ENCODE measurements around the gene PDK2. TPM values are rescaled to one million over a fixed set of nuclear protein-coding genes. Genes with fewer than 3 reads are reported as not detected.
"Not testable (repeated sequence)": the region's sequence is repeated elsewhere in the genome, so short reads cannot be mapped to it uniquely, and the experiment has no call there.

The PDK2 gene
- total RNA-seq, 4 donors from 2014 or later = 37.9 to 77.7 (median 49.8) TPM

DNA sequence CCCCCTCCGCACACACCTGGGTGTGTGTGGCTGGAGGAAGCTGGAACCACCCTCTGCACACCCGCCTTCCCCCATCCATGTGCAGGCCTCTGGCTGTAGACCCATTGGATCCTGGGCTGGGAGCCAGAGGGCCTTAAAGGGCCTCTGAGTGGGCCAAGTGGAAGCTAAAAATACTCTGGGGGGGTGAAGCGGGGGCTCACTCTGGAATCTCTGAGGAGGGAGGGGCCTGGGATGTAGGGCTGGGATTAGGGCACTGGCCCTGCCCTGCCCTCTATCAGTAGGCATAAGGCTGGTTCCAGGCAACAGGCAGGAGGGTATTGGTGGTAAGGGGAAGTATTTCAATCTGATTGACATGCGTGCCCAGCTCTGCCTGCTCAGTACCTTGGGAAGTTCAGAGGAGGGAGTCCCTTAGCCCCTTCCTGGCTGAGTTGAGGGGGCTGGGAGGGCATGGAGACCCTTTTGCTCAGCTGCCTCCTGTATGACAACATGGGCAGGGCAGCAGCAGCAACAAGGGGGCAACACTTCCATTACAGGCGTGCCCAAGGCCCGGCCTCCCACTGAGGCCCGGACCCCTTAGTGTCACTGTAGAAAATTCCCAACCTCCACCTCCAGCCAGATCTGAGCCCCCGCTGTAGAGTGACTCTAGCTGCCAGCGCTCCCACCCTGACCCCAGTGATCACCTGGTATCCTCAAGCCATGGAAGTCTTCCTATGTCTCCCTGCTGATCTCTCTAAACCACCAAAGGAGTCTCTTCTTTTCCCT is 34.0 kb upstream of the PDK2 start:
- peaks cover 0 to 96% (median 69%) of the 10 kb centered on the region in 4 donors for H3K4me1 ChIP-seq
- DNase-seq (ENCODE audit: low spot score in 2 of 2) = no peak
- TF ChIP-seq POLR2A (IDR thresholded peaks at IDR 0.05) = no peak
- peak in 1 of 2 donors; percentile 62 for TF ChIP-seq EP300 (IDR thresholded peaks at IDR 0.05)
- H3K36me3 ChIP-seq = no peaks in the 10 kb centered on the region
- WGBS, 2 donors = 67 to 75% methylated on average over 8 to 9 of the region's 9 CpGs
- H3K9me3 ChIP-seq = no peaks in the 10 kb centered on the region
- peak overlapping the region; percentile 40 to 95 (median 66) for H3K27ac ChIP-seq
- no peak overlapping the region for H3K4me3 ChIP-seq
- H3K27me3 ChIP-seq = no peaks in the 10 kb centered on the region

DNA sequence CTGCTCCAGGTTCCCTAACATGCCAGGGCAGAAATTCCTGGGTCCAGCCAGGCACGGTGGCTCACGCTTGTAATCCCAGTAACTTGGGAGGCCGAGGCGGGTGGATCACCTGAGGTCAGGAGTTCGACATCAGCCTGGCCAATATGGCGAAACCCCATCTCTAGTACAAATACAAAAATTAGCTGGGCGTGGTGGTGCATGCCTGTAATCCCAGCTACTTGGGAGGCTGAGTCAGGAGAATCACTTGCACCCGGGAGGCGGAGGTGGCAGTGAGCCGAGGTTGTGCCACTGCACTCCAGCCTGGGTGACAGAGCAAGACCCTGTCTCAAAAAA is 33.5 kb upstream of the PDK2 start:
- Histone ChIP-seq H3K4me1 (peaks cover 0 to 91% (median 69%) of the 10 kb centered on the region in 4 donors), H3K27ac (peak overlapping the region; percentile 40 to 95 (median 66))
- 83 to 89% methylated on average over 10 of the region's 10 CpGs for WGBS, 2 donors
- DNase-seq (ENCODE audit: low spot score in 2 of 2); H3K36me3 ChIP-seq; H3K27me3 ChIP-seq; H3K4me3 ChIP-seq; H3K9me3 ChIP-seq: not testable (repeated sequence)

DNA sequence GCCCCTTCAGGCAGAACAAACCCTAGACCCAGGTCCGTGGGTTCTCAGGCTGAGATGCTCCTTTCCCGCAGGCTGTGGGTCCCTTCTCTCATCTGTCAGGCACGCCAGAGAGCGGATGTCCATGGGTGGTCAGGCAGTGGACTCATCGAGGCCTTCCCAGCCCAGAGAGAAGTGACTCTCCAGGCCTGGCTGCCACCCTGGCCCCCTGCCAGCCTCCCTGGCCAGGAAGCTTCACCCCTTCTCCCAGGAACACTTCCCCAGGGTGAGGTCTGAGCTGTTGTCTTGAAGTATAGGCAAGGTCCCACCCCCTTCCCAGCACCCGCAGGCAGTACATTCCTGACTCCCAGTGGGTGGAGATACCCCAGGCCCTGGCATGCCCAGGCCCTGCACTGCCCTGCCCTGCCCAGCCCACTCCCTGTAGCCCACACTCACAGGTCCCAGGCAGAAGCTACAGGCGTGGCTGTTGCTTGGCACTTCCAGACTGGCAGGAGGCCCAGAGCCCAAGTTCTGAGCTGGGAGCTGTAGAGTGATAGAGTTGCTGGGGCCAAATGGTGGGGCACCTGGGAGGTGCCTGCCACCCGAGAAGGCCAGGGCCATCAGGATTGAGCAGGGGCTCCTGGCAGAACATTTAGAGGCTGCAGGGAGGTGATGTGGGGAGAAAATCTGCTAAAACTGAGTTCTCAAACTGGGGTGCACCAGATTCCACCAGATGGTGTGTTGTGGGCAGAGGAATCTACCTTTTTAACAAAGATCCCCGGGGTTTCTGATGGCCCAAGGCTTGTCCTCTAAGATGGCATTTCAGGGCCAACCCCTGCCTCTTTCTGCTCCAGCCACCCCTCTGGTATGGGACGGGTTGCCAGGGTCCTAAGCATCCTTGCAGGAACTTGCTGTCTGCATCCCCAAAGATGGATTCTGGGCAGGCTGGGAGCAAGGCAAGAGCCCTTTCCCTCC is 32.6 kb upstream of the PDK2 start:
- H3K27ac ChIP-seq = peak overlapping the region in 3 of 4 donors; percentile 71 to 95 (median 83)
- TF ChIP-seq POLR2A (IDR thresholded peaks at IDR 0.05) = no peak
- no peak for TF ChIP-seq EP300 (IDR thresholded peaks at IDR 0.05)
- TF ChIP-seq, protein P1, sequence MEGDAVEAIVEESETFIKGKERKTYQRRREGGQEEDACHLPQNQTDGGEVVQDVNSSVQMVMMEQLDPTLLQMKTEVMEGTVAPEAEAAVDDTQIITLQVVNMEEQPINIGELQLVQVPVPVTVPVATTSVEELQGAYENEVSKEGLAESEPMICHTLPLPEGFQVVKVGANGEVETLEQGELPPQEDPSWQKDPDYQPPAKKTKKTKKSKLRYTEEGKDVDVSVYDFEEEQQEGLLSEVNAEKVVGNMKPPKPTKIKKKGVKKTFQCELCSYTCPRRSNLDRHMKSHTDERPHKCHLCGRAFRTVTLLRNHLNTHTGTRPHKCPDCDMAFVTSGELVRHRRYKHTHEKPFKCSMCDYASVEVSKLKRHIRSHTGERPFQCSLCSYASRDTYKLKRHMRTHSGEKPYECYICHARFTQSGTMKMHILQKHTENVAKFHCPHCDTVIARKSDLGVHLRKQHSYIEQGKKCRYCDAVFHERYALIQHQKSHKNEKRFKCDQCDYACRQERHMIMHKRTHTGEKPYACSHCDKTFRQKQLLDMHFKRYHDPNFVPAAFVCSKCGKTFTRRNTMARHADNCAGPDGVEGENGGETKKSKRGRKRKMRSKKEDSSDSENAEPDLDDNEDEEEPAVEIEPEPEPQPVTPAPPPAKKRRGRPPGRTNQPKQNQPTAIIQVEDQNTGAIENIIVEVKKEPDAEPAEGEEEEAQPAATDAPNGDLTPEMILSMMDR (IDR thresholded peaks at IDR 0.05) = no peak
- no peaks in the 10 kb centered on the region for H3K36me3 ChIP-seq
- no peak overlapping the region for H3K4me3 ChIP-seq
- H3K9me3 ChIP-seq = no peaks in the 10 kb centered on the region
- DNase-seq (ENCODE audit: low spot score in 2 of 2) = no peak
- WGBS, 2 donors = 37 to 51% methylated on average over 6 of the region's 10 CpGs
- H3K4me1 ChIP-seq = peaks cover 0 to 82% (median 65%) of the 10 kb centered on the region in 4 donors
- H3K27me3 ChIP-seq = no peaks in the 10 kb centered on the region

- no peak for DNase-seq (ENCODE audit: low spot score in 2 of 2)
- TF ChIP-seq, protein P1 (IDR thresholded peaks at IDR 0.05) = no peak
- no peak for TF ChIP-seq POLR2A (IDR thresholded peaks at IDR 0.05)
- TF ChIP-seq EP300 (IDR thresholded peaks at IDR 0.05) = no peak
- no peaks in the 10 kb centered on the region for H3K27me3 ChIP-seq
Measured at GRCh38 chr17:50063561-50064252, 31.4 kb upstream of the PDK2 start.

DNA sequence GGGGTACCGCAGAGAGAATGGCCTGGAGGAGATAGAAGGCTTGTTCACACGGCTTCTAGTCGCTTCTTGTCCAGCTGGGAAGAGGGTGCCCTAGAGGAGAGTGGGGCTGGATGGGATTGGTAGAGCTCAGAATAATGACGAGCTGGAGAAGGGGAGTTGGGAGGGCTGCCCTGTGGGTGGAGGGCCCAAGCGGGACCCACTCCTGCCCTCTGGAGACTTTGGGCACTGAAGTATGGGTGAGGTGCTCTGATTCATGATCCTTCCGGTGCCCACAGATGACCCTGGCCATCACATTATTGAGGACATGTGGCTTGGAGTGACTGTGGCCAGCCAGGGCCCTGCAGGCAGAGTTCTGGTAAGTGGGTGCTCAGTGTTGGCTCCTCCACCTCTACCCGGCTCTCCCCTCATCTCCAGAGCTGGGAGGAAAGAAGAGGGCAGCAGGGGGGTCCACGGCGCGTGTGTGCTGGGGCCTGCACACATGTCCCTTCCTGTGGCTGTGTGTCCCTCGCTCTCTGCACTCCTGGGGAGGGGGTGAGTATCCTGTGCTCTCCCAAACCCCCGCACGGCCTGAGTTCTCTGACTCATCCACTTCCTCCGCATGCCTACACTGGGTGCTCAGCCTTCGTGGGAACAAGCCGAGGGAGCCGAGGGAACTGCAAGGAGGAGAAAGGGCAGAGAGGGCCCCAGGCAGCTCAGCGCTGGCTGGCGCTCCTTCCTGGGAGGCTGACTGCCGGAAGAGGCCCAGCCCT is 30.7 kb upstream of the PDK2 start:
- 49 to 57% methylated on average over 20 of the region's 20 CpGs for WGBS, 2 donors
- H3K27me3 ChIP-seq = no peaks in the 10 kb centered on the region
- no peak overlapping the region for H3K4me3 ChIP-seq
- TF ChIP-seq POLR2A (IDR thresholded peaks at IDR 0.05) = no peak
- TF ChIP-seq, protein P1 (IDR thresholded peaks at IDR 0.05) = peak in 1 of 5 experiments; percentile 10
- TF ChIP-seq EP300 (IDR thresholded peaks at IDR 0.05) = peak in 1 of 2 donors; percentile 49
- peaks cover 0 to 5% (median 4%) of the 10 kb centered on the region in 3 donors for H3K36me3 ChIP-seq
- no peaks in the 10 kb centered on the region for H3K9me3 ChIP-seq
- H3K4me1 ChIP-seq = peaks cover 0 to 64% (median 52%) of the 10 kb centered on the region in 4 donors
- peak overlapping the region; percentile 45 to 95 (median 75) for H3K27ac ChIP-seq
- no peak for DNase-seq (ENCODE audit: low spot score in 2 of 2)

More at GRCh38 chr17:50063561-50064252, 31.4 kb upstream of the PDK2 start:
- Histone ChIP-seq H3K9me3 (no peaks in the 10 kb centered on the region), H3K36me3 (peaks cover 0 to 4% (median 0%) of the 10 kb centered on the region in 3 donors), H3K4me1 (peaks cover 0 to 71% (median 59%) of the 10 kb centered on the region in 4 donors), H3K27ac (peak overlapping the region; percentile 45 to 95 (median 75)), H3K4me3 (no peak overlapping the region)
- 90 to 93% methylated on average over 8 of the region's 8 CpGs for WGBS, 2 donors
